ENCODE measurements around the gene ARX. TPM values are rescaled to one million over a fixed set of nuclear protein-coding genes. Genes with fewer than 3 reads are reported as not detected.
A peak's percentile ranks its signal among the peaks of the same experiment; 100 is the strongest.

Gene ARX
- total RNA-seq, 1 donor from 2014 or later, result 5.8 TPM

- Mint-ChIP-seq H3K27me3 (peaks cover 84% of the 10 kb centered on the region), H3K27ac (no peak overlapping the region), H3K36me3 (ENCODE audit: insufficient read depth) (no peaks in the 10 kb centered on the region), H3K9me3 (ENCODE audit: low read depth) (no peaks in the 10 kb centered on the region), H3K4me1 (ENCODE audit: low read depth) (peaks cover 10% of the 10 kb centered on the region), H3K4me3 (ENCODE audit: low read depth) (no peak overlapping the region)
- TF ChIP-seq CTCF (IDR thresholded peaks at IDR 0.05; ENCODE audit: unreplicated experiment), result no peak
- DNase-seq (ENCODE audit: low spot score, unreplicated experiment), result no peak
Measured at GRCh38 chrX:25007059-25008053, 8.4 kb downstream of the ARX start.

GRCh38 chrX:25006586-25007058, 9.1 kb downstream of the ARX start:
- peak overlapping the region; percentile 34 for H3K27ac Mint-ChIP-seq
- H3K4me3 Mint-ChIP-seq (ENCODE audit: low read depth), result peak overlapping the region; percentile 10
- no peaks in the 10 kb centered on the region for H3K36me3 Mint-ChIP-seq (ENCODE audit: insufficient read depth)
- H3K4me1 Mint-ChIP-seq (ENCODE audit: low read depth), result peaks cover 10% of the 10 kb centered on the region
- H3K27me3 Mint-ChIP-seq, result peaks cover 81% of the 10 kb centered on the region
- no peak for DNase-seq (ENCODE audit: low spot score, unreplicated experiment)
- H3K9me3 Mint-ChIP-seq (ENCODE audit: low read depth), result no peaks in the 10 kb centered on the region
- no peak for TF ChIP-seq CTCF (IDR thresholded peaks at IDR 0.05; ENCODE audit: unreplicated experiment)

DNA sequence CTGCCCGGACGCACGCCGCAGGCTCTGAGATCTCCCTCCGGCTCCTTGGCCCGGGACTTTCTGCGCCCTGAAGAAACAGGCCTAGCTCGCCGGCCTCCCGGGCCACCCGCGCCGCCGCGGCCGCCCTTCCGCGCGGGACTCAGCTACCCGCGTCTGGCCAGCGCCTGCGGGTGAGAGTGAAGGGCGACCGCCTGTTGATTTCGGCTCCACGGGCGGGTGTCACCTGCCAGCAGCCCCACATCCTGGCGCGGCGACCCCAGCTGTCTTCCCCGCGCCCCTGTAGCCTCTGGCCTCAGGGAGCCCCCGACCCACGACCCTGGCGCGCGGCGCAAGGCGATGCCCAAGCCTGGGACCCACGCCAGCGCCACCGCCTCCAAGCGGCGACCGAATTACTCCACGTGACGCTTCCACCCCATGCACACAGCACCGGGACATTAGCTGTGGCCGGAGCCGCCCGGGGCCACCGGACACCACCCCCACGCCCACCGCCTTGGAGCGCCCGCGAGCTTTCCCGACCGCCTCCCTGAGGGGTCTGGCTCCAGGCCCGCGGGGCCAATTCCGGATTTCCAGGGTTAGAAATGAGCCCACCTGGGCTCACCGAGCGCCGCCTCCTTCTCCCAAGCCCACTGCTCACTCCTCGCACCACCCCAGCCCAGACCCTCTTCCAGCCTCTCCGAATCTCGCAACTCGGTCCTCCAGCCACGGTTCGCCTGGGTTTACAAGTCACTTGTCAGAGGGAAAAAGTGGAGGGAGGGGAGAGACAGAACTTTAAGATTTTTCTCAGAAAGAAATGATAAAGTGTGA, 10.2 kb downstream of the ARX start:
- H3K4me1 Mint-ChIP-seq (ENCODE audit: low read depth), result peaks cover 10% of the 10 kb centered on the region
- no peak overlapping the region for H3K4me3 Mint-ChIP-seq (ENCODE audit: low read depth)
- H3K27me3 Mint-ChIP-seq, result peaks cover 81% of the 10 kb centered on the region
- no peak for TF ChIP-seq CTCF (IDR thresholded peaks at IDR 0.05; ENCODE audit: unreplicated experiment)
- DNase-seq (ENCODE audit: low spot score, unreplicated experiment), result no peak
- no peaks in the 10 kb centered on the region for H3K36me3 Mint-ChIP-seq (ENCODE audit: insufficient read depth)
- no peaks in the 10 kb centered on the region for H3K9me3 Mint-ChIP-seq (ENCODE audit: low read depth)
- H3K27ac Mint-ChIP-seq, result no peak overlapping the region

GRCh38 chrX:25005034-25005381, 10.8 kb downstream of the ARX start:
- H3K27me3 Mint-ChIP-seq, result peaks cover 81% of the 10 kb centered on the region
- no peaks in the 10 kb centered on the region for H3K36me3 Mint-ChIP-seq (ENCODE audit: insufficient read depth)
- DNase-seq (ENCODE audit: low spot score, unreplicated experiment), result no peak
- peaks cover 10% of the 10 kb centered on the region for H3K4me1 Mint-ChIP-seq (ENCODE audit: low read depth)
- H3K9me3 Mint-ChIP-seq (ENCODE audit: low read depth), result no peaks in the 10 kb centered on the region
- no peak overlapping the region for H3K4me3 Mint-ChIP-seq (ENCODE audit: low read depth)
- H3K27ac Mint-ChIP-seq, result no peak overlapping the region
- no peak for TF ChIP-seq CTCF (IDR thresholded peaks at IDR 0.05; ENCODE audit: unreplicated experiment)

GRCh38 chrX:25004485-25005032, 11.2 kb downstream of the ARX start:
- Mint-ChIP-seq H3K36me3 (ENCODE audit: insufficient read depth) (no peaks in the 10 kb centered on the region), H3K27me3 (peaks cover 81% of the 10 kb centered on the region), H3K4me3 (ENCODE audit: low read depth) (no peak overlapping the region), H3K9me3 (ENCODE audit: low read depth) (no peaks in the 10 kb centered on the region), H3K27ac (no peak overlapping the region), H3K4me1 (ENCODE audit: low read depth) (peaks cover 10% of the 10 kb centered on the region)
- DNase-seq (ENCODE audit: low spot score, unreplicated experiment), result no peak
- no peak for TF ChIP-seq CTCF (IDR thresholded peaks at IDR 0.05; ENCODE audit: unreplicated experiment)

Measured in progenitor cell of endocrine pancreas (in vitro differentiated cells).